Measurements from ENCODE around the gene DDRGK1. TPM values are rescaled to one million over a fixed set of nuclear protein-coding genes. Genes with fewer than 3 reads are reported as not detected.

The DDRGK1 gene
- total and polyA plus RNA-seq, 4 donors: 16.8 to 72.4 (median 48.5) TPM

DNA sequence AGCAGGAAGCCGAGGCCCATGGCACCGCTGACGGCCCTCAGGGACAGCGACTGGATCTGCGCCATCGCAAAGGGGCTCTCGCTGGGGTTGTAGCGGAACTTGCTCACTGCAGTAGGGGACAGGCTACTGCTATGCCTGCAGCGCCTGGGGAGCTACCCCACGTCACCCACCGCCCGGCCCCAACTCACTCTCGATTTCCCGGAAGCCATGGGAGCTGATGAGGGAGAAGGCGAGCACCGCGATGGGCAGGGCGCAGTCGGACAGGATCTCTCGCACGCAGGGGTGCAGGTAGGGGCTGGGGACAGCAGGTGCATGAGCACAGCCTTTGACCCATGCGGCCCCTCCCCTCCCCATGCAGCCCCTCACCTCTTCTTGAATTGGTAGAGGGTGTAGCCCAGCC lies 24.7 kb upstream of the DDRGK1 start:
- no peaks in the 10 kb centered on the region for H3K4me1 ChIP-seq (ENCODE audit: control insufficient read depth in 4 of 4, insufficient read depth in 4 of 4, low read length in 3 of 4)
- H3K27ac ChIP-seq (ENCODE audit: low read depth in 1 of 2, low read length in 2 of 2): no peak overlapping the region
- no peaks in the 10 kb centered on the region for H3K36me3 ChIP-seq (ENCODE audit: control insufficient read depth in 4 of 4, insufficient read depth in 3 of 4, low read depth in 1 of 4, low read length in 3 of 4)
- 95% methylated on average over 22 of the region's 22 CpGs for WGBS
- no peaks in the 10 kb centered on the region for H3K27me3 ChIP-seq (ENCODE audit: control insufficient read depth in 4 of 4, insufficient read depth in 4 of 4, low read length in 3 of 4)
- DNase-seq (ENCODE audit: low spot score): no peak
- no peak overlapping the region for H3K4me3 ChIP-seq (ENCODE audit: low read depth in 1 of 3, low read length in 3 of 3)
- H3K9me3 ChIP-seq (ENCODE audit: control insufficient read depth in 4 of 4, low read length in 3 of 4): no peaks in the 10 kb centered on the region
- no peak overlapping the region for H3K9ac ChIP-seq (ENCODE audit: low read depth in 1 of 2, low read length in 2 of 2)
- TF ChIP-seq FOXA1 (IDR thresholded peaks at IDR 0.05) (no peak), GABPA (IDR thresholded peaks at IDR 0.05 in 1 of 2, conservative IDR thresholded peaks at IDR 0.05 in 1 of 2) (no peak), SP1 (IDR thresholded peaks at IDR 0.05) (no peak), JUND (IDR thresholded peaks at IDR 0.05) (no peak), TAF1 (conservative IDR thresholded peaks at IDR 0.05) (no peak), RXRA (IDR thresholded peaks at IDR 0.05) (no peak), HNF4A (conservative IDR thresholded peaks at IDR 0.05) (no peak), NR2F2 (IDR thresholded peaks at IDR 0.05) (no peak), EGR1 (IDR thresholded peaks at IDR 0.05; ENCODE audit: low read depth in 2 of 2) (no peak), FOXA2 (IDR thresholded peaks at IDR 0.05) (no peak), HNF4G (IDR thresholded peaks at IDR 0.05) (no peak), YY1 (IDR thresholded peaks at IDR 0.05) (no peak), RAD21 (IDR thresholded peaks at IDR 0.05) (no peak)
- TF ChIP-seq, protein P1, sequence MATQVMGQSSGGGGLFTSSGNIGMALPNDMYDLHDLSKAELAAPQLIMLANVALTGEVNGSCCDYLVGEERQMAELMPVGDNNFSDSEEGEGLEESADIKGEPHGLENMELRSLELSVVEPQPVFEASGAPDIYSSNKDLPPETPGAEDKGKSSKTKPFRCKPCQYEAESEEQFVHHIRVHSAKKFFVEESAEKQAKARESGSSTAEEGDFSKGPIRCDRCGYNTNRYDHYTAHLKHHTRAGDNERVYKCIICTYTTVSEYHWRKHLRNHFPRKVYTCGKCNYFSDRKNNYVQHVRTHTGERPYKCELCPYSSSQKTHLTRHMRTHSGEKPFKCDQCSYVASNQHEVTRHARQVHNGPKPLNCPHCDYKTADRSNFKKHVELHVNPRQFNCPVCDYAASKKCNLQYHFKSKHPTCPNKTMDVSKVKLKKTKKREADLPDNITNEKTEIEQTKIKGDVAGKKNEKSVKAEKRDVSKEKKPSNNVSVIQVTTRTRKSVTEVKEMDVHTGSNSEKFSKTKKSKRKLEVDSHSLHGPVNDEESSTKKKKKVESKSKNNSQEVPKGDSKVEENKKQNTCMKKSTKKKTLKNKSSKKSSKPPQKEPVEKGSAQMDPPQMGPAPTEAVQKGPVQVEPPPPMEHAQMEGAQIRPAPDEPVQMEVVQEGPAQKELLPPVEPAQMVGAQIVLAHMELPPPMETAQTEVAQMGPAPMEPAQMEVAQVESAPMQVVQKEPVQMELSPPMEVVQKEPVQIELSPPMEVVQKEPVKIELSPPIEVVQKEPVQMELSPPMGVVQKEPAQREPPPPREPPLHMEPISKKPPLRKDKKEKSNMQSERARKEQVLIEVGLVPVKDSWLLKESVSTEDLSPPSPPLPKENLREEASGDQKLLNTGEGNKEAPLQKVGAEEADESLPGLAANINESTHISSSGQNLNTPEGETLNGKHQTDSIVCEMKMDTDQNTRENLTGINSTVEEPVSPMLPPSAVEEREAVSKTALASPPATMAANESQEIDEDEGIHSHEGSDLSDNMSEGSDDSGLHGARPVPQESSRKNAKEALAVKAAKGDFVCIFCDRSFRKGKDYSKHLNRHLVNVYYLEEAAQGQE (IDR thresholded peaks at IDR 0.05): no peak
- TF ChIP-seq, protein P2, sequence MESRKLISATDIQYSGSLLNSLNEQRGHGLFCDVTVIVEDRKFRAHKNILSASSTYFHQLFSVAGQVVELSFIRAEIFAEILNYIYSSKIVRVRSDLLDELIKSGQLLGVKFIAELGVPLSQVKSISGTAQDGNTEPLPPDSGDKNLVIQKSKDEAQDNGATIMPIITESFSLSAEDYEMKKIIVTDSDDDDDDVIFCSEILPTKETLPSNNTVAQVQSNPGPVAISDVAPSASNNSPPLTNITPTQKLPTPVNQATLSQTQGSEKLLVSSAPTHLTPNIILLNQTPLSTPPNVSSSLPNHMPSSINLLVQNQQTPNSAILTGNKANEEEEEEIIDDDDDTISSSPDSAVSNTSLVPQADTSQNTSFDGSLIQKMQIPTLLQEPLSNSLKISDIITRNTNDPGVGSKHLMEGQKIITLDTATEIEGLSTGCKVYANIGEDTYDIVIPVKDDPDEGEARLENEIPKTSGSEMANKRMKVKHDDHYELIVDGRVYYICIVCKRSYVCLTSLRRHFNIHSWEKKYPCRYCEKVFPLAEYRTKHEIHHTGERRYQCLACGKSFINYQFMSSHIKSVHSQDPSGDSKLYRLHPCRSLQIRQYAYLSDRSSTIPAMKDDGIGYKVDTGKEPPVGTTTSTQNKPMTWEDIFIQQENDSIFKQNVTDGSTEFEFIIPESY (IDR thresholded peaks at IDR 0.05): no peak
- TF ChIP-seq, protein P3, sequence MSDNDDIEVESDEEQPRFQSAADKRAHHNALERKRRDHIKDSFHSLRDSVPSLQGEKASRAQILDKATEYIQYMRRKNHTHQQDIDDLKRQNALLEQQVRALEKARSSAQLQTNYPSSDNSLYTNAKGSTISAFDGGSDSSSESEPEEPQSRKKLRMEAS (IDR thresholded peaks at IDR 0.05): no peak
- TF ChIP-seq, protein P4, sequence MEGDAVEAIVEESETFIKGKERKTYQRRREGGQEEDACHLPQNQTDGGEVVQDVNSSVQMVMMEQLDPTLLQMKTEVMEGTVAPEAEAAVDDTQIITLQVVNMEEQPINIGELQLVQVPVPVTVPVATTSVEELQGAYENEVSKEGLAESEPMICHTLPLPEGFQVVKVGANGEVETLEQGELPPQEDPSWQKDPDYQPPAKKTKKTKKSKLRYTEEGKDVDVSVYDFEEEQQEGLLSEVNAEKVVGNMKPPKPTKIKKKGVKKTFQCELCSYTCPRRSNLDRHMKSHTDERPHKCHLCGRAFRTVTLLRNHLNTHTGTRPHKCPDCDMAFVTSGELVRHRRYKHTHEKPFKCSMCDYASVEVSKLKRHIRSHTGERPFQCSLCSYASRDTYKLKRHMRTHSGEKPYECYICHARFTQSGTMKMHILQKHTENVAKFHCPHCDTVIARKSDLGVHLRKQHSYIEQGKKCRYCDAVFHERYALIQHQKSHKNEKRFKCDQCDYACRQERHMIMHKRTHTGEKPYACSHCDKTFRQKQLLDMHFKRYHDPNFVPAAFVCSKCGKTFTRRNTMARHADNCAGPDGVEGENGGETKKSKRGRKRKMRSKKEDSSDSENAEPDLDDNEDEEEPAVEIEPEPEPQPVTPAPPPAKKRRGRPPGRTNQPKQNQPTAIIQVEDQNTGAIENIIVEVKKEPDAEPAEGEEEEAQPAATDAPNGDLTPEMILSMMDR (IDR thresholded peaks at IDR 0.05; ENCODE audit: low read depth, low read length, missing input control): no peak
- TF ChIP-seq, protein P5, sequence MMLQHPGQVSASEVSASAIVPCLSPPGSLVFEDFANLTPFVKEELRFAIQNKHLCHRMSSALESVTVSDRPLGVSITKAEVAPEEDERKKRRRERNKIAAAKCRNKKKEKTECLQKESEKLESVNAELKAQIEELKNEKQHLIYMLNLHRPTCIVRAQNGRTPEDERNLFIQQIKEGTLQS (IDR thresholded peaks at IDR 0.05): no peak

All from liver (tissue), 9 donors.